ENCODE results near the gene DHRS7C. TPM values are rescaled to one million over a fixed set of nuclear protein-coding genes. Genes with fewer than 3 reads are reported as not detected.

DHRS7C gene
- total RNA-seq, result not detected
- polyA plus RNA-seq, result not detected

GRCh38 chr17:9790889-9791876, at the start of gene DHRS7C:
DHRS7C (minus strand) TSS chr17:9791592; CDS start chr17:9791284, 308 bp downstream.
- H3K27me3 Mint-ChIP-seq, result peaks cover 0 to 6% of the 10 kb centered on the region in 2 donors
- CTCF ChIA-PET (ENCODE audit: partially characterized antibody), result interaction anchor here (0.6 kb wide), 1 partner anchor 22 kb away, joined by 3 read pairs; no protein-coding TSS in a partner anchor

DNA sequence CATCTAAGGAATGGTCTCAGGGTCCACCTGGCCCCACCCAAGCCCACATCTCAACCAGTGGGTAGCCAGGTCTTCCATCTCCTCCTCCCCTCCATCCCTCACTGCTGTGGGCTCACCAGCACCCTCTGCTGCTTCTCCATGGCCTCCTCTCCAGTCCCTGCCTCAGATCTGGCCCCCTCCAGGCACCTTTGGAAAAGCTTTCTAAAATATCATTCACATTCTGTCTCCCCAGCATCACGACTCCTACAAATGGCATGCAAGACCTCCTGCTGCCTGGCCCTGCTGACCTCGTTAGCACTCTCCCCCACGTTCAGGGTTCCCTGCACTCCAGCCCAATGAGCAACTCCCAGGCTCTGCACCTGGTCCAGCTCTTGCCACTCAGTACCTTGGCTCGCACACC, 48.0 kb upstream of the DHRS7C start:
- no peaks in the 10 kb centered on the region for H3K4me1 Mint-ChIP-seq
- H3K4me3 ChIP-seq (ENCODE audit: low read length in 2 of 2), result no peak overlapping the region
- H3K36me3 ChIP-seq (ENCODE audit: insufficient read depth, low read length), result no peaks in the 10 kb centered on the region
- H3K27me3 ChIP-seq (ENCODE audit: insufficient read depth, low read length), result no peaks in the 10 kb centered on the region
- H3K36me3 Mint-ChIP-seq, result no peaks in the 10 kb centered on the region
- DNase-seq, result no peak
- no peak overlapping the region for H3K27ac ChIP-seq (ENCODE audit: low read depth, low read length)
- intact Hi-C loops (cut with micrococcal nuclease), result no loop called here
- peaks cover 0 to 2% (median 0%) of the 10 kb centered on the region in 8 donors for H3K9me3 Mint-ChIP-seq
- H3K27me3 Mint-ChIP-seq, result peaks cover 9 to 13% of the 10 kb centered on the region in 2 donors
- H3K27ac Mint-ChIP-seq, result no peak overlapping the region
- H3K9me3 ChIP-seq (ENCODE audit: control insufficient read depth in 1 of 2, low read length in 2 of 2), result no peaks in the 10 kb centered on the region
- no peak overlapping the region for H3K4me3 Mint-ChIP-seq
- ChIA-PET CTCF (ENCODE audit: partially characterized antibody) (no interaction called here), POLR2A (ENCODE audit: partially characterized antibody) (no interaction called here)
- H3K4me1 ChIP-seq (ENCODE audit: insufficient read depth, low read length), result no peaks in the 10 kb centered on the region

More at GRCh38 chr17:9790889-9791876, at the start of gene DHRS7C:
- POLR2A ChIA-PET (ENCODE audit: partially characterized antibody), result no interaction called here
- no peaks in the 10 kb centered on the region for H3K36me3 Mint-ChIP-seq
- intact Hi-C loops (cut with micrococcal nuclease), result no loop called here
- no peak for DNase-seq
- no peak within 1 kb of the TSS for H3K4me3 Mint-ChIP-seq
- no peak within 1 kb of the TSS for H3K27ac Mint-ChIP-seq
- H3K4me1 Mint-ChIP-seq, result no peaks in the 10 kb centered on the region
- Histone ChIP-seq H3K27ac (ENCODE audit: low read depth, low read length) (no peak within 1 kb of the TSS), H3K27me3 (ENCODE audit: insufficient read depth, low read length) (no peaks in the 10 kb centered on the region), H3K4me3 (ENCODE audit: low read length in 2 of 2) (no peak within 1 kb of the TSS), H3K36me3 (ENCODE audit: insufficient read depth, low read length) (no peaks in the 10 kb centered on the region), H3K4me1 (ENCODE audit: insufficient read depth, low read length) (no peaks in the 10 kb centered on the region), H3K9me3 (ENCODE audit: control insufficient read depth in 1 of 2, low read length in 2 of 2) (no peaks in the 10 kb centered on the region)
- H3K9me3 Mint-ChIP-seq, result no peaks in the 10 kb centered on the region

DNA sequence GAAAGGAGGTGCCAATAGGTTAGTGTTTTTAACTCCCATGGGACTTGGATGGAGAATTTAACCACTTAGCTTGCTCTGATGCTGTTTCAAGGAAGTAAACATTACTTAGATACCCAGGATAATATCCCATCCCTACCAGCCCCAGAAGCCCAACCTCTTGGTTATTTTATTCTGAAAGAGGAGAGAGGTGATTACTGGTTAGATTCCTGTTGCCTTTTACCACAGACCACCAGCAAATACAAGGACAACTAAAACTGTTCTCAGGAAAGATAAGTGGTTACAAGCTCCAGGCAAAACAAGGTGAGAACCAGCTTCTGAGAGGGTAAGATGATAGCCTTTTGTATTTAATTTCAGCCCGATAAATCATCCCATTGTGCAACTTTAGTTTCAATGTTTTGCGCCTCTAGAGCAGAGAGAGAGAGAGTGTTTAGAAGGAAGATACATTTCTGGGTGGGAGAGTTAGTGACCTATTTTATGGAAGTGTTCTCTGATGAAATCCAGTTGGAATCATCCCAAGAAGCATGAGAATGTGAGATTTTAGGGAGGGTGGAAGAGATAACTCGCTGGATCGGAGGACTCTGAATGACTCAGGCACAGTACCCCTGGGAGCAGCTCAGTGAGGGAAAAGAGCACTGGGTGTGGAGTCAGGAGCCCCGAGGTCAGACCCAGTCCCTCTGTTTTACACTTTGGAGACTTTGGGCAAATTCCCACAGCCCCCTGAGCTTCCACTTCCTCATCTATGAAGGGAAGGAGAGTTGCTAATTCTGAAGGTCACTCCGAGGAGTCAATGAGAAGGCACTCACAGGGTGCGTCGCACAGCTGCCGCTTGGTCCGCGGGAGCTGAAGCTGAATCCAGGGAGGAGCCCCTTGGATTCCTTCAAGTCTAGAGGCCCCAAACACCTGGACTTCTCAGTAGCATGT, 46.4 kb upstream of the DHRS7C start:
- H3K4me3 ChIP-seq (ENCODE audit: low read length in 2 of 2), result no peak overlapping the region
- ChIA-PET CTCF (ENCODE audit: partially characterized antibody) (no interaction called here), POLR2A (ENCODE audit: partially characterized antibody) (no interaction called here)
- no peak overlapping the region for H3K27ac Mint-ChIP-seq
- no peak for DNase-seq
- H3K9me3 Mint-ChIP-seq, result peaks cover 0 to 2% (median 0%) of the 10 kb centered on the region in 8 donors
- no peaks in the 10 kb centered on the region for H3K9me3 ChIP-seq (ENCODE audit: control insufficient read depth in 1 of 2, low read length in 2 of 2)
- no peak overlapping the region for H3K27ac ChIP-seq (ENCODE audit: low read depth, low read length)
- no peaks in the 10 kb centered on the region for H3K4me1 Mint-ChIP-seq
- H3K4me1 ChIP-seq (ENCODE audit: insufficient read depth, low read length), result no peaks in the 10 kb centered on the region
- H3K4me3 Mint-ChIP-seq, result no peak overlapping the region
- no peaks in the 10 kb centered on the region for H3K36me3 ChIP-seq (ENCODE audit: insufficient read depth, low read length)
- H3K36me3 Mint-ChIP-seq, result no peaks in the 10 kb centered on the region
- H3K27me3 ChIP-seq (ENCODE audit: insufficient read depth, low read length), result no peaks in the 10 kb centered on the region
- intact Hi-C loops (cut with micrococcal nuclease), result no loop called here
- peaks cover 4 to 13% of the 10 kb centered on the region in 2 donors for H3K27me3 Mint-ChIP-seq

GRCh38 chr17:9833922-9834321, 42.5 kb upstream of the DHRS7C start:
- H3K36me3 ChIP-seq (ENCODE audit: insufficient read depth, low read length), result no peaks in the 10 kb centered on the region
- H3K4me1 ChIP-seq (ENCODE audit: insufficient read depth, low read length), result no peaks in the 10 kb centered on the region
- H3K27ac Mint-ChIP-seq, result no peak overlapping the region
- ChIA-PET POLR2A (ENCODE audit: partially characterized antibody) (no interaction called here), CTCF (ENCODE audit: partially characterized antibody) (no interaction called here)
- no peaks in the 10 kb centered on the region for H3K9me3 Mint-ChIP-seq
- no peak overlapping the region for H3K27ac ChIP-seq (ENCODE audit: low read depth, low read length)
- no peak overlapping the region for H3K4me3 Mint-ChIP-seq
- H3K4me3 ChIP-seq (ENCODE audit: low read length in 2 of 2), result no peak overlapping the region
- H3K9me3 ChIP-seq (ENCODE audit: control insufficient read depth in 1 of 2, low read length in 2 of 2), result no peaks in the 10 kb centered on the region
- no peaks in the 10 kb centered on the region for H3K36me3 Mint-ChIP-seq
- DNase-seq, result no peak
- intact Hi-C loops (cut with micrococcal nuclease), result no loop called here
- peaks cover 3 to 8% of the 10 kb centered on the region in 2 donors for H3K27me3 Mint-ChIP-seq
- no peaks in the 10 kb centered on the region for H3K27me3 ChIP-seq (ENCODE audit: insufficient read depth, low read length)
- H3K4me1 Mint-ChIP-seq, result no peaks in the 10 kb centered on the region

GRCh38 chr17:9830711-9831110, 39.3 kb upstream of the DHRS7C start:
- no peaks in the 10 kb centered on the region for H3K36me3 Mint-ChIP-seq
- Histone ChIP-seq H3K9me3 (ENCODE audit: control insufficient read depth in 1 of 2, low read length in 2 of 2) (no peaks in the 10 kb centered on the region), H3K36me3 (ENCODE audit: insufficient read depth, low read length) (no peaks in the 10 kb centered on the region), H3K27ac (ENCODE audit: low read depth, low read length) (no peak overlapping the region), H3K27me3 (ENCODE audit: insufficient read depth, low read length) (no peaks in the 10 kb centered on the region), H3K4me1 (ENCODE audit: insufficient read depth, low read length) (no peaks in the 10 kb centered on the region), H3K4me3 (ENCODE audit: low read length in 2 of 2) (no peak overlapping the region)
- ChIA-PET POLR2A (ENCODE audit: partially characterized antibody) (no interaction called here), CTCF (ENCODE audit: partially characterized antibody) (no interaction called here)
- intact Hi-C loops (cut with micrococcal nuclease), result no loop called here
- H3K27me3 Mint-ChIP-seq, result peaks cover 8 to 11% of the 10 kb centered on the region in 2 donors
- no peak overlapping the region for H3K4me3 Mint-ChIP-seq
- H3K27ac Mint-ChIP-seq, result no peak overlapping the region
- H3K4me1 Mint-ChIP-seq, result no peaks in the 10 kb centered on the region
- DNase-seq, result no peak
- H3K9me3 Mint-ChIP-seq, result no peaks in the 10 kb centered on the region

DNA sequence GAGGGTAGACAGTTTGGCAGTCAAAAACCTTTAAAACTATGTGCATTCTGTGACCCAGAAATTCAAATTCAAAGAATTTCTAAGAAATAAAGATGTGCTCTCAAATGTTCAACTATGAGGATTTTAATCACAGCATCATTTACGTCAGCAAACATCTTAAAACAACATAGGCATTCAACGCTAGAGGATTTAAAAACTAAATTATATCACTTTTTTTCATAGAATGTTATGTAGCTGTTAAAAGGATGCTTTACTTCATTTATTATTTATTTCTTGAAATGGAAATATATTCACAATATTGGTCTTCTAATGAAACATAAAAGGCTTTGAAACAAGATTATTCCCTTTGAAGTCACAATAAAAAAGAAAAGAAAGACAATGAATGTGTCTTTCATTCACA, 38.0 kb upstream of the DHRS7C start:
- Mint-ChIP-seq H3K27ac (no peak overlapping the region), H3K4me3 (no peak overlapping the region), H3K27me3 (peaks cover 10% of the 10 kb centered on the region in 2 donors), H3K9me3 (no peaks in the 10 kb centered on the region), H3K4me1 (no peaks in the 10 kb centered on the region), H3K36me3 (no peaks in the 10 kb centered on the region)
- H3K4me1 ChIP-seq (ENCODE audit: insufficient read depth, low read length), result no peaks in the 10 kb centered on the region
- H3K36me3 ChIP-seq (ENCODE audit: insufficient read depth, low read length), result no peaks in the 10 kb centered on the region
- intact Hi-C loops (cut with micrococcal nuclease), result no loop called here
- no peak overlapping the region for H3K4me3 ChIP-seq (ENCODE audit: low read length in 2 of 2)
- no peaks in the 10 kb centered on the region for H3K27me3 ChIP-seq (ENCODE audit: insufficient read depth, low read length)
- ChIA-PET POLR2A (ENCODE audit: partially characterized antibody) (no interaction called here), CTCF (ENCODE audit: partially characterized antibody) (no interaction called here)
- H3K9me3 ChIP-seq (ENCODE audit: control insufficient read depth in 1 of 2, low read length in 2 of 2), result no peaks in the 10 kb centered on the region
- no peak for DNase-seq
- H3K27ac ChIP-seq (ENCODE audit: low read depth, low read length), result no peak overlapping the region
